Cardiac muscle cell (in vitro differentiated cells and primary cell): Measurements from ENCODE around the gene FOSL1. TPM values are rescaled to one million over a fixed set of nuclear protein-coding genes. Genes with fewer than 3 reads are reported as not detected.

Experiments
- DNase-seq, 2 donors: peaks; one replicate each; pipeline versions ENCODE4 v3.0.0 to v3.0.0-alpha.2; 2010 to 2017; ENCODE audit warnings: low read depth in 1 of 2, low spot score in 1 of 2
- H3K27ac ChIP-seq: fragments of 200-600 bp; sonication (generic); 2 replicates; pipeline ENCODE4 v1.5.1; 2016
- H3K27me3 ChIP-seq: fragments of 200-600 bp; sonication (generic); 2 replicates; pipeline ENCODE4 v1.6.0; 2016; ENCODE audit warnings: control low read depth
- H3K36me3 ChIP-seq: fragments of 200-600 bp; sonication (generic); 2 replicates; pipeline ENCODE4 v1.5.1; 2016; ENCODE audit warnings: control low read depth
- H3K4me1 ChIP-seq: fragments of 200-600 bp; sonication (generic); 2 replicates; pipeline ENCODE4 v1.8.1; 2017; ENCODE audit warnings: low read depth, mild to moderate bottlenecking, mixed run types
- H3K4me3 ChIP-seq: fragments of 200-600 bp; sonication (generic); 2 replicates; pipeline ENCODE4 v1.5.1; 2016; ENCODE audit warnings: mild to moderate bottlenecking
- H3K9me3 ChIP-seq: fragments of 200-600 bp; sonication (generic); 2 replicates; pipeline ENCODE4 v1.5.1; 2017; ENCODE audit warnings: low read depth, mild to moderate bottlenecking, control low read depth
- CTCF ChIP-seq: IDR thresholded peaks from 2 replicates; pipeline ENCODE4 v1.5.1; 2012; ENCODE audit warnings: low read depth, mild to moderate bottlenecking, low read length
- polyA plus RNA-seq: library from polyadenylated mRNA; unstranded; fragments of >200 nt; fragmentation: Nextera tagmentation; extraction: Ambion mirVana; gene quantifications from 2 replicates; pipeline ENCODE4 v1.2.1, GENCODE V29; 2016
- total RNA-seq: library from RNA; depleted of rRNA; stranded (reverse); fragments of >200 nt; gene quantifications from 2 replicates; pipeline ENCODE4 v1.2.3, GENCODE V29; 2016

Gene FOSL1
- total and polyA plus RNA-seq, 2 experiments from 2014 or later, result 0.21 to 0.60 TPM

GRCh38 chr11:65868907-65869306, 31.3 kb downstream of the FOSL1 start:
- DNase-seq, result no peak
- Histone ChIP-seq H3K4me3 (no peak overlapping the region), H3K9me3 (no peaks in the 10 kb centered on the region), H3K27ac (no peak overlapping the region), H3K4me1 (no peaks in the 10 kb centered on the region), H3K36me3 (peaks cover 43% of the 10 kb centered on the region), H3K27me3 (no peaks in the 10 kb centered on the region)
- TF ChIP-seq CTCF, result no peak

DNA sequence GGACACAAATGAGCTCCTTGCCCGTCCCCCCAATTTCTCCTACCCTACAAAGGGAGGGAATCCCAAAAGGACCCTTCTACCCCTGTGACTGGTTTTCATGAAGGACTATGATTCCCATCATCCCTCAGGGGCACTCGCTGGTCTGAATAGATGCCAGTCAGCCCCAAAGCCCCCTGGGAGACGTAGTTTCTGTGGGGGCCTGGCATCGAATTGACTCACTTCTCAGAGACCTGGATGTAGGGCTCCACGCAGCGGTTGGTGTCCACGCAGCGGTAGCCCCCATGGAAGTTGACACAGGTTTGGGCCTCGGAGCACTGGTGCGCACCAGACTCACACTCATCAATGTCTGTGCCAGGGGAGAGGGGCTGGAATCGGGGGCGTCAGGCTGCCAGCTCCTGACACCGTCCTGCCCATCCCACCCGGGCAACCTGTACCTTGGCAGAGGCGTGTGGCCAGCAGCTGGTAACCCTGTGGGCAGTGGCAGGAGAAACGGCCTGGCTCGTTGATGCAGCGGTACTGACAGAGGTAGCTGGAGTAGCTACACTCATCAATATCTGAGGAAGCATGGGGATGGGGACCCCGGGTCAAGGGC, 32.0 kb downstream of the FOSL1 start:
- Histone ChIP-seq H3K4me1 (no peaks in the 10 kb centered on the region), H3K9me3 (no peaks in the 10 kb centered on the region), H3K36me3 (peaks cover 49% of the 10 kb centered on the region), H3K27me3 (no peaks in the 10 kb centered on the region), H3K4me3 (no peak overlapping the region), H3K27ac (no peak overlapping the region)
- TF ChIP-seq CTCF, result no peak
- no peak for DNase-seq

GRCh38 chr11:65867284-65868071, 32.7 kb downstream of the FOSL1 start:
- Histone ChIP-seq H3K27me3 (no peaks in the 10 kb centered on the region), H3K4me1 (no peaks in the 10 kb centered on the region), H3K9me3 (no peaks in the 10 kb centered on the region), H3K36me3 (peaks cover 51% of the 10 kb centered on the region), H3K4me3 (no peak overlapping the region), H3K27ac (peak overlapping the region; percentile 11)
- peak in 1 of 2 donors; percentile 23 for DNase-seq
- no peak for TF ChIP-seq CTCF

DNA sequence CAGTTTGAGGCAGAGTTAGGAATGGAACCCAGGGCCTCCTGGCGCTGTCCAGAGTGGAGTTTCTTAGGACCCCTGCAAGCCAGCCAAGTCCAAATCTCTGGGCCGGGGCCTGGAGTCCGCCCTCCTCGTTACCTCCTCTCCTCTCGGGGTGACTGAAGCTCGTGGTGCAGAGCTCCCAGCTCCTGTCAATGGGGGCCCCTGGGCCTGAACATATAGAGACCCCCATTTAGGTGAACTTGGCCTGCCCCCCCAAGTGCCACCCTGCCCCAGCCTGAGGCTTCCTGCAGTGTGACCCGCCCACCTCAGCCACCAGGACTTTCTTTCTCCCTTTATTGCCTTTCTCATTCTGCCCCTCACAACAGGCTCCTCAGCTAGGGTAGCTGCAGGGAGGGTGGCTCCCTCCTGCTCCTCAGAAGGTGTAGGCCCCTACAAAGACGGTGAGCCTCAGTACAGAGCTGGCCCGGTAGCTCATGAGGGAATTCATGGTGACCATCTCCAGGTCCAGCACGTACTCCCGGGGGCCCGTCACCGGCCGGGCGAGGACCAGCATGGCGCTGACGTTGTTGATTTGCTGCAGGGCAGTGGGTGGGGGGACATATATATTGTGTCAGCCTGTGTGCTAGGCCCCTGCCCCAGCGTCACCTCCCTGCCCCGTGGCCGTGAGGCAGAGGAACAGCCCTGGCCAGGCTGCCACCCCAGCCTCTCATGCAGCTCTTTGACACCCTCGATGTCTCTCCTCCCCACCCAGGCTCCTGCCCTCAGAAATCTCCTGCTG, 33.5 kb downstream of the FOSL1 start:
- no peak for TF ChIP-seq CTCF
- Histone ChIP-seq H3K27me3 (no peaks in the 10 kb centered on the region), H3K9me3 (no peaks in the 10 kb centered on the region), H3K4me1 (no peaks in the 10 kb centered on the region), H3K36me3 (peaks cover 55% of the 10 kb centered on the region), H3K27ac (peak overlapping the region; percentile 11), H3K4me3 (no peak overlapping the region)
- no peak for DNase-seq

- Histone ChIP-seq H3K36me3 (peaks cover 55% of the 10 kb centered on the region), H3K27me3 (no peaks in the 10 kb centered on the region), H3K27ac (no peak overlapping the region), H3K4me1 (no peaks in the 10 kb centered on the region), H3K9me3 (no peaks in the 10 kb centered on the region), H3K4me3 (no peak overlapping the region)
- no peak for TF ChIP-seq CTCF
- DNase-seq, result no peak
Observed at GRCh38 chr11:65865550-65866172, 34.5 kb downstream of the FOSL1 start.
